H1 (cell line): Measurements from ENCODE around the gene IL17RD. TPM values are rescaled to one million over a fixed set of nuclear protein-coding genes. Genes with fewer than 3 reads are reported as not detected.

Experiments
- ASH2L ChIP-seq: fragments of 200-600, 300-600 bp; sonication (generic); IDR thresholded peaks from one replicate; pipeline ENCODE4 v1.7.1; 2017; ENCODE audit warnings: low read length
- BACH1 ChIP-seq: IDR thresholded peaks from 2 replicates; pipeline ENCODE4 v1.6.1; 2012; ENCODE audit warnings: low read length, improper control_type of control experiment
- BRCA1 ChIP-seq: IDR thresholded peaks from 2 replicates; pipeline ENCODE4 v1.6.1; 2012; ENCODE audit warnings: low read depth, low read length, improper control_type of control experiment
- CEBPB ChIP-seq: IDR thresholded peaks from 2 replicates; pipeline ENCODE4 v1.6.1; 2012; ENCODE audit warnings: low read depth, low read length
- CTBP2 ChIP-seq: IDR thresholded peaks from 2 replicates; pipeline ENCODE4 v1.7.0; 2011; ENCODE audit warnings: borderline replicate concordance, mild to moderate bottlenecking, moderate library complexity, mixed read lengths, low read length; ENCODE audit not compliant: insufficient read depth, insufficient read length
- GTF2F1 ChIP-seq: IDR thresholded peaks from 2 replicates; pipeline ENCODE4 v1.6.1; 2012; ENCODE audit warnings: low read depth, low read length, improper control_type of control experiment, borderline replicate concordance
- HDAC6 ChIP-seq: IDR thresholded peaks from one replicate; pipeline ENCODE4 v1.7.1; 2012; ENCODE audit warnings: low read depth, mild to moderate bottlenecking, inconsistent platforms, low read length, moderate library complexity
- JUN ChIP-seq: IDR thresholded peaks from 2 replicates; pipeline ENCODE4 v1.6.1; 2011; ENCODE audit warnings: low read depth, mild to moderate bottlenecking, improper control_type of control experiment, low read length
- JUND ChIP-seq: IDR thresholded peaks from 2 replicates; pipeline ENCODE4 v1.6.1; 2011; ENCODE audit warnings: mild to moderate bottlenecking, improper control_type of control experiment, low read length
- MAFK ChIP-seq: IDR thresholded peaks from 2 replicates; pipeline ENCODE4 v1.6.1; 2012; ENCODE audit warnings: low read depth, mild to moderate bottlenecking, improper control_type of control experiment, low read length
- POLR2AphosphoS5 ChIP-seq: IDR thresholded peaks from 2 replicates; pipeline ENCODE4 v1.6.1; 2011; ENCODE audit warnings: low read depth, low read length
- RAD21 ChIP-seq, 2 experiments: IDR thresholded peaks in 1 of 2; conservative IDR thresholded peaks in 1 of 2; 2 replicates each; pipeline ENCODE4 v1.6.1; 2011; ENCODE audit warnings: low read depth in 2 of 2, low read length in 2 of 2, improper control_type of control experiment in 1 of 2, inconsistent platforms in 1 of 2, mild to moderate bottlenecking in 1 of 2, moderate library complexity in 1 of 2
- RBBP5 ChIP-seq: IDR thresholded peaks from 2 replicates; pipeline ENCODE4 v1.7.1; 2012; ENCODE audit warnings: low read depth, mild to moderate bottlenecking, inconsistent platforms, low read length, moderate library complexity, borderline replicate concordance
- RFX5 ChIP-seq: IDR thresholded peaks from 2 replicates; pipeline ENCODE4 v1.6.1; 2011; ENCODE audit warnings: low read depth, low read length, improper control_type of control experiment, borderline replicate concordance
- SIRT6 ChIP-seq: IDR thresholded peaks from one replicate; pipeline ENCODE4 v1.7.1; 2012; ENCODE audit warnings: low read length, inconsistent platforms
- SIX5 ChIP-seq: IDR thresholded peaks from 2 replicates; pipeline ENCODE4 v1.6.1; 2011; ENCODE audit warnings: mild to moderate bottlenecking, low read depth, low read length
- SP1 ChIP-seq: IDR thresholded peaks from 2 replicates; pipeline ENCODE4 v1.6.1; 2011; ENCODE audit warnings: low read depth, low read length
- TBP ChIP-seq: IDR thresholded peaks from 2 replicates; pipeline ENCODE4 v1.6.1; 2011; ENCODE audit warnings: low read depth, low read length, improper control_type of control experiment
- TEAD4 ChIP-seq: IDR thresholded peaks from 2 replicates; pipeline ENCODE4 v1.6.1; 2012; ENCODE audit warnings: low read depth, low read length, inconsistent platforms, mixed read lengths
- polyA plus RNA-seq, 7 experiments: library from polyadenylated mRNA; depleted of rRNA in 3 of 7; stranded (reverse) in 5 of 7; unstranded in 2 of 7; fragments of >200 nt in 5 of 7; fragments of 200-250 nt in 2 of 7; gene quantifications; 1 replicate in 5 of 7; 2 replicates in 1 of 7; 4 replicates in 1 of 7; pipeline versions ENCODE4 v1.2.1 to v1.2.3, GENCODE V29; 2011 to 2013; ENCODE audit warnings: missing spikeins in 2 of 7, mixed read lengths in 2 of 7
- total RNA-seq: library from RNA; stranded (reverse); fragmentation: NEBNext Ultra II Directional; extraction: Animal tissue kit (Norgen Biotek cat#: 25700); gene quantifications from 2 replicates; pipeline ENCODE4 v1.2.1, GENCODE V29; 2021
- TF ChIP-seq, protein P1 (sequence below), 3 experiments: IDR thresholded peaks; 1 replicate in 2 of 3; 2 replicates in 1 of 3; pipeline versions ENCODE4 v1.5.1 to v1.6.1; 2011; ENCODE audit warnings: low read length in 3 of 3, mild to moderate bottlenecking in 3 of 3, inconsistent platforms in 2 of 3, low read depth in 1 of 3, moderate library complexity in 1 of 3; ENCODE audit not compliant: insufficient read depth in 1 of 3; ENCODE audit errors: control extremely low read depth in 1 of 3
- TF ChIP-seq, protein P2 (sequence below): IDR thresholded peaks from 2 replicates; pipeline ENCODE4 v1.6.1; 2012; ENCODE audit warnings: low read length, inconsistent platforms

The IL17RD gene
- total and polyA plus RNA-seq, 2 of the 8 experiments (the other 6 are each of a cell fraction or from before 2014, with no cell fraction given) = 10.9 to 48.9 TPM

DNA sequence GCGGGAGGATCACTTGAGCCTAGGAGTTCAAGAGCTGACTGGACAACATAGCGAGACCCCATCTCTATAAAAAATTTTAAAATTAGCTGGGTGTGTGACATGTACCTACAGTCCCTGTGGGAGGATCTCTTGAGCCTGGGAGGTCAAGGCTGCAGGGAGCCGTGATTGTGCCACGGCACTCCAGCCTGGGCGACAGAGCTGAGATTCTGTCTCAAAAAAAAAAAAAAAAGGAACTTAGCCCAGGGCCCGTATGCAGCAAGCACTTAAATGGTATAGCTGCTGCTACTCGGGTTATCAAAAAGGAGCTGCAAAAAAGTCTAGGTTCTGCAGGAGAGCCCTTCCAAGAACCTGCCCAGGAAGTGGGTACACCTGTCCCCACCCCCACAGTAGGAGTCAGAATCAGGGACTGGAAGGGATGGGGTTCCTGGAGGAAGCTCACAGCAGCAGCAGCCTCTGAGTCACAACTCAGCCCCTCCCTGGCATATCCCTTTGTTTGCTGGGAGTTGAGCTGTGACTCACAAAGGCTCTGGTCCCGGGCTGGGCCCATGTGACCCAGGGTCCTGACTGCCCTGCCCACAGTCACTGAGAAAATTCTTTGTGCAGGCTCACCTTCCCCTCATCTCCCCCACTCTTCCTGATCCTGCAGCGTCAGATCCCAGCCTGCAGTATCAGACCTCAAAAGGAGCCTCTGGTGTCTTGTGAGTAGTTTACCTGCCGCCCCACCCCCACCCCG lies 104.9 kb downstream of the IL17RD start, which contains the start of gene SPATA12 (continued):
- TF ChIP-seq, protein P1, sequence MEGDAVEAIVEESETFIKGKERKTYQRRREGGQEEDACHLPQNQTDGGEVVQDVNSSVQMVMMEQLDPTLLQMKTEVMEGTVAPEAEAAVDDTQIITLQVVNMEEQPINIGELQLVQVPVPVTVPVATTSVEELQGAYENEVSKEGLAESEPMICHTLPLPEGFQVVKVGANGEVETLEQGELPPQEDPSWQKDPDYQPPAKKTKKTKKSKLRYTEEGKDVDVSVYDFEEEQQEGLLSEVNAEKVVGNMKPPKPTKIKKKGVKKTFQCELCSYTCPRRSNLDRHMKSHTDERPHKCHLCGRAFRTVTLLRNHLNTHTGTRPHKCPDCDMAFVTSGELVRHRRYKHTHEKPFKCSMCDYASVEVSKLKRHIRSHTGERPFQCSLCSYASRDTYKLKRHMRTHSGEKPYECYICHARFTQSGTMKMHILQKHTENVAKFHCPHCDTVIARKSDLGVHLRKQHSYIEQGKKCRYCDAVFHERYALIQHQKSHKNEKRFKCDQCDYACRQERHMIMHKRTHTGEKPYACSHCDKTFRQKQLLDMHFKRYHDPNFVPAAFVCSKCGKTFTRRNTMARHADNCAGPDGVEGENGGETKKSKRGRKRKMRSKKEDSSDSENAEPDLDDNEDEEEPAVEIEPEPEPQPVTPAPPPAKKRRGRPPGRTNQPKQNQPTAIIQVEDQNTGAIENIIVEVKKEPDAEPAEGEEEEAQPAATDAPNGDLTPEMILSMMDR (IDR thresholded peaks at IDR 0.05; ENCODE audit: control extremely low read depth in 1 of 3, insufficient read depth in 1 of 3, low read depth in 1 of 3, low read length in 3 of 3) = no peak
- TF ChIP-seq, protein P2, sequence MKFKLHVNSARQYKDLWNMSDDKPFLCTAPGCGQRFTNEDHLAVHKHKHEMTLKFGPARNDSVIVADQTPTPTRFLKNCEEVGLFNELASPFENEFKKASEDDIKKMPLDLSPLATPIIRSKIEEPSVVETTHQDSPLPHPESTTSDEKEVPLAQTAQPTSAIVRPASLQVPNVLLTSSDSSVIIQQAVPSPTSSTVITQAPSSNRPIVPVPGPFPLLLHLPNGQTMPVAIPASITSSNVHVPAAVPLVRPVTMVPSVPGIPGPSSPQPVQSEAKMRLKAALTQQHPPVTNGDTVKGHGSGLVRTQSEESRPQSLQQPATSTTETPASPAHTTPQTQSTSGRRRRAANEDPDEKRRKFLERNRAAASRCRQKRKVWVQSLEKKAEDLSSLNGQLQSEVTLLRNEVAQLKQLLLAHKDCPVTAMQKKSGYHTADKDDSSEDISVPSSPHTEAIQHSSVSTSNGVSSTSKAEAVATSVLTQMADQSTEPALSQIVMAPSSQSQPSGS = no peak
- TF ChIP-seq CEBPB = no peak
- no peak for TF ChIP-seq RAD21 (IDR thresholded peaks at IDR 0.05 in 1 of 2, conservative IDR thresholded peaks at IDR 0.05 in 1 of 2; ENCODE audit: low read depth in 2 of 2, low read length in 2 of 2)
- no peak for TF ChIP-seq CTBP2
- TF ChIP-seq SIX5 = no peak
- no peak for TF ChIP-seq RFX5
- peak; percentile 95 for TF ChIP-seq JUND
- TF ChIP-seq GTF2F1 = 0 out of 2 replicates have a peak, but pooled peaks have one; percentile 16
- peak; percentile 20; the same call in 1 of the 2 replicates for TF ChIP-seq POLR2AphosphoS5
- peak; percentile 63 for TF ChIP-seq BACH1
- no peak for TF ChIP-seq HDAC6
- 0 out of 2 replicates have a peak, but pooled peaks have one; percentile 23 for TF ChIP-seq JUN
- no peak for TF ChIP-seq SIRT6
- TF ChIP-seq ASH2L = peak; percentile 67
- no peak for TF ChIP-seq MAFK
- no peak for TF ChIP-seq BRCA1
- peak; percentile 69; the same call in 1 of the 2 replicates for TF ChIP-seq RBBP5
- peak; percentile 69 for TF ChIP-seq SP1
- 0 out of 2 replicates have a peak, but pooled peaks have one; percentile 7 for TF ChIP-seq TEAD4
- TF ChIP-seq TBP = 0 out of 2 replicates have a peak, but pooled peaks have one; percentile 32
